ENCODE data around the gene ATG7. TPM values are rescaled to one million over a fixed set of nuclear protein-coding genes. Genes with fewer than 3 reads are reported as not detected.

ATG7 gene
- total RNA-seq, 1 donor from 2014 or later, result 15.5 TPM

- intact Hi-C loops (cut with DNase I), result loop anchor here (1.0 to 10.0 kb wide), 4 partner anchors 155 to 424 kb away; no protein-coding TSS in a partner anchor
- no peak for DNase-seq (ENCODE audit: low spot score)
These were observed 107.9 kb downstream of the ATG7 start for GRCh38 chr3:11379824-11380701.

GRCh38 chr3:11381141-11381540 lies 108.9 kb downstream of the ATG7 start:
- intact Hi-C loops (cut with DNase I), result loop anchor here (5.0 to 10.0 kb wide), 2 partner anchors 154 to 181 kb away; no protein-coding TSS in a partner anchor
- no peak for DNase-seq (ENCODE audit: low spot score)

- intact Hi-C loops (cut with DNase I), result loop anchor here (5.0 to 10.0 kb wide), 2 partner anchors 153 to 181 kb away; no protein-coding TSS in a partner anchor
- DNase-seq (ENCODE audit: low spot score), result no peak
These were observed 109.4 kb downstream of the ATG7 start for GRCh38 chr3:11381563-11381962.

- intact Hi-C loops (cut with DNase I), result loop anchor here (5.0 to 10.0 kb wide), 2 partner anchors 153 to 180 kb away; no protein-coding TSS in a partner anchor
- no peak for DNase-seq (ENCODE audit: low spot score)
These were observed 110.0 kb downstream of the ATG7 start for GRCh38 chr3:11382146-11382745.

GRCh38 chr3:11384074-11384473 lies 111.9 kb downstream of the ATG7 start:
- no peak for DNase-seq (ENCODE audit: low spot score)
- intact Hi-C loops (cut with DNase I), result loop anchor here (5.0 to 10.0 kb wide), 2 partner anchors 151 to 178 kb away; no protein-coding TSS in a partner anchor

- no peak for DNase-seq (ENCODE audit: low spot score)
- intact Hi-C loops (cut with DNase I), result loop anchor here (10.0 kb wide), 1 partner anchor 149 kb away; no protein-coding TSS in a partner anchor
These were observed 113.1 kb downstream of the ATG7 start for GRCh38 chr3:11385326-11385725.

GRCh38 chr3:11385891-11386290 lies 113.7 kb downstream of the ATG7 start:
- DNase-seq (ENCODE audit: low spot score), result no peak
- intact Hi-C loops (cut with DNase I), result loop anchor here (10.0 kb wide), 1 partner anchor 149 kb away; no protein-coding TSS in a partner anchor

- intact Hi-C loops (cut with DNase I), result loop anchor here (10.0 kb wide), 1 partner anchor 148 kb away; no protein-coding TSS in a partner anchor
- DNase-seq (ENCODE audit: low spot score), result no peak
These were observed 114.4 kb downstream of the ATG7 start for GRCh38 chr3:11386465-11387113.

- intact Hi-C loops (cut with DNase I), result loop anchor here (5.0 to 10.0 kb wide), 3 partner anchors 58 to 253 kb away; partner anchors contain the start of gene VGLL4
- DNase-seq (ENCODE audit: low spot score), result no peak
These were observed 117.4 kb downstream of the ATG7 start for GRCh38 chr3:11389386-11390268.

GRCh38 chr3:11390411-11391131 lies 118.4 kb downstream of the ATG7 start:
- DNase-seq (ENCODE audit: low spot score), result no peak
- intact Hi-C loops (cut with DNase I), result loop anchor here (5.0 kb wide), 2 partner anchors 57 to 252 kb away; partner anchors contain the start of gene VGLL4

GRCh38 chr3:11391174-11391879 lies 119.1 kb downstream of the ATG7 start:
- DNase-seq (ENCODE audit: low spot score), result no peak
- intact Hi-C loops (cut with DNase I), result loop anchor here (5.0 kb wide), 2 partner anchors 56 to 251 kb away; partner anchors contain the start of gene VGLL4

GRCh38 chr3:11392014-11392859 lies 120.0 kb downstream of the ATG7 start:
- intact Hi-C loops (cut with DNase I), result loop anchor here (5.0 kb wide), 2 partner anchors 55 to 250 kb away; partner anchors contain the start of gene VGLL4
- no peak for DNase-seq (ENCODE audit: low spot score)

- intact Hi-C loops (cut with DNase I), result loop anchor here (5.0 kb wide), 2 partner anchors 55 to 250 kb away; partner anchors contain the start of gene VGLL4
- DNase-seq (ENCODE audit: low spot score), result no peak
These were observed 120.6 kb downstream of the ATG7 start for GRCh38 chr3:11392860-11393114.

- no peak for DNase-seq (ENCODE audit: low spot score)
- intact Hi-C loops (cut with DNase I), result loop anchor here (5.0 kb wide), 2 partner anchors 54 to 249 kb away; partner anchors contain the start of gene VGLL4
These were observed 121.2 kb downstream of the ATG7 start for GRCh38 chr3:11393401-11393800.

GRCh38 chr3:11394392-11394791 lies 122.2 kb downstream of the ATG7 start:
- intact Hi-C loops (cut with DNase I), result loop anchor here (5.0 kb wide), 2 partner anchors 53 to 248 kb away; partner anchors contain the start of gene VGLL4
- no peak for DNase-seq (ENCODE audit: low spot score)

- DNase-seq (ENCODE audit: low spot score), result no peak
- intact Hi-C loops (cut with DNase I), result no loop called here
These were observed 128.0 kb downstream of the ATG7 start for GRCh38 chr3:11400213-11400612.

Data from cardiac septum (tissue), 1 donor.